Measurements from ENCODE around the gene GARNL3. TPM values are rescaled to one million over a fixed set of nuclear protein-coding genes. Genes with fewer than 3 reads are reported as not detected.

Gene GARNL3
- total and polyA plus RNA-seq, 2 experiments from 2014 or later: 24.8 to 34.2 TPM

GRCh38 chr9:127360250-127360649 lies 95.7 kb downstream of the GARNL3 start:
- Histone ChIP-seq H3K4me3 (no peak overlapping the region), H3K27me3 (no peaks in the 10 kb centered on the region), H3K4me1 (ENCODE audit: low read depth) (no peaks in the 10 kb centered on the region), H3K36me3 (no peaks in the 10 kb centered on the region), H3K9me3 (ENCODE audit: low read depth) (no peaks in the 10 kb centered on the region), H3K27ac (no peak overlapping the region)
- DNase-seq (ENCODE audit: low read depth in 1 of 2, low spot score in 1 of 2): no peak
- TF ChIP-seq CTCF (IDR thresholded peaks at IDR 0.05; ENCODE audit: low read depth, low read length): no peak

GRCh38 chr9:127360829-127361228 lies 96.3 kb downstream of the GARNL3 start:
- Histone ChIP-seq H3K4me1 (ENCODE audit: low read depth) (no peaks in the 10 kb centered on the region), H3K27me3 (no peaks in the 10 kb centered on the region), H3K9me3 (ENCODE audit: low read depth) (no peaks in the 10 kb centered on the region), H3K36me3 (no peaks in the 10 kb centered on the region), H3K27ac (no peak overlapping the region), H3K4me3 (no peak overlapping the region)
- peak; percentile 38 to 55 for DNase-seq (ENCODE audit: low read depth in 1 of 2, low spot score in 1 of 2)
- TF ChIP-seq CTCF (IDR thresholded peaks at IDR 0.05; ENCODE audit: low read depth, low read length): peak; percentile 13

- no peak for DNase-seq (ENCODE audit: low read depth in 1 of 2, low spot score in 1 of 2)
- no peaks in the 10 kb centered on the region for H3K36me3 ChIP-seq
- TF ChIP-seq CTCF (IDR thresholded peaks at IDR 0.05; ENCODE audit: low read depth, low read length): no peak
- no peaks in the 10 kb centered on the region for H3K4me1 ChIP-seq (ENCODE audit: low read depth)
- H3K4me3 ChIP-seq: no peak overlapping the region
- no peaks in the 10 kb centered on the region for H3K27me3 ChIP-seq
- H3K27ac ChIP-seq: no peak overlapping the region
- no peaks in the 10 kb centered on the region for H3K9me3 ChIP-seq (ENCODE audit: low read depth)
Measured at GRCh38 chr9:127361561-127361960, 97.0 kb downstream of the GARNL3 start.

- Histone ChIP-seq H3K4me3 (no peak overlapping the region), H3K9me3 (ENCODE audit: low read depth) (no peaks in the 10 kb centered on the region), H3K27ac (no peak overlapping the region), H3K4me1 (ENCODE audit: low read depth) (no peaks in the 10 kb centered on the region), H3K36me3 (no peaks in the 10 kb centered on the region), H3K27me3 (no peaks in the 10 kb centered on the region)
- no peak for DNase-seq (ENCODE audit: low read depth in 1 of 2, low spot score in 1 of 2)
- no peak for TF ChIP-seq CTCF (IDR thresholded peaks at IDR 0.05; ENCODE audit: low read depth, low read length)
Measured at GRCh38 chr9:127362829-127363228, 98.3 kb downstream of the GARNL3 start.

GRCh38 chr9:127365461-127365860 lies 100.9 kb downstream of the GARNL3 start:
- H3K4me3 ChIP-seq: no peak overlapping the region
- no peaks in the 10 kb centered on the region for H3K36me3 ChIP-seq
- no peak for DNase-seq (ENCODE audit: low read depth in 1 of 2, low spot score in 1 of 2)
- no peaks in the 10 kb centered on the region for H3K27me3 ChIP-seq
- peaks cover 15% of the 10 kb centered on the region for H3K4me1 ChIP-seq (ENCODE audit: low read depth)
- H3K9me3 ChIP-seq (ENCODE audit: low read depth): no peaks in the 10 kb centered on the region
- no peak for TF ChIP-seq CTCF (IDR thresholded peaks at IDR 0.05; ENCODE audit: low read depth, low read length)
- no peak overlapping the region for H3K27ac ChIP-seq

GRCh38 chr9:127366594-127366993 lies 102.0 kb downstream of the GARNL3 start:
- no peaks in the 10 kb centered on the region for H3K9me3 ChIP-seq (ENCODE audit: low read depth)
- H3K27me3 ChIP-seq: no peaks in the 10 kb centered on the region
- peaks cover 21% of the 10 kb centered on the region for H3K4me1 ChIP-seq (ENCODE audit: low read depth)
- DNase-seq (ENCODE audit: low read depth in 1 of 2, low spot score in 1 of 2): no peak
- no peak for TF ChIP-seq CTCF (IDR thresholded peaks at IDR 0.05; ENCODE audit: low read depth, low read length)
- H3K27ac ChIP-seq: no peak overlapping the region
- no peak overlapping the region for H3K4me3 ChIP-seq
- H3K36me3 ChIP-seq: no peaks in the 10 kb centered on the region

Data from cardiac muscle cell (in vitro differentiated cells and primary cell).